ENCODE data around the gene RITA1. TPM values are rescaled to one million over a fixed set of nuclear protein-coding genes. Genes with fewer than 3 reads are reported as not detected.
A peak's percentile ranks its signal among the peaks of the same experiment; 100 is the strongest.

Gene RITA1
- total and polyA plus RNA-seq, 2 experiments from 2014 or later: 20.0 to 40.4 TPM

GRCh38 chr12:113189361-113189760, 3.8 kb downstream of the RITA1 start:
- peaks cover 4% of the 10 kb centered on the region; the same call in 1 of the 2 replicates for H3K4me1 ChIP-seq (ENCODE audit: insufficient read depth)
- no peak overlapping the region for H3K4me3 ChIP-seq
- peaks cover 20% of the 10 kb centered on the region for H4K20me1 ChIP-seq (replicated peaks; ENCODE audit: insufficient read depth)
- peaks cover 4% of the 10 kb centered on the region; the same call in 1 of the 2 replicates for H3K36me3 ChIP-seq (ENCODE audit: insufficient read depth)
- no peak for TF ChIP-seq JUNB (IDR thresholded peaks at IDR 0.05; ENCODE audit: unreplicated experiment)
- no peak for TF ChIP-seq ZNF331 (CRISPR knock-in tag; IDR thresholded peaks at IDR 0.05; ENCODE audit: low read depth)
- no peak for TF ChIP-seq ZNF114 (CRISPR knock-in tag; IDR thresholded peaks at IDR 0.05)
- no peak for TF ChIP-seq CREB1 (CRISPR knock-in tag; IDR thresholded peaks at IDR 0.05; ENCODE audit: low read depth)
- TF ChIP-seq EZH2 (IDR thresholded peaks at IDR 0.05; ENCODE audit: low read depth, unreplicated experiment): no peak
- TF ChIP-seq REST (IDR thresholded peaks at IDR 0.05; ENCODE audit: unreplicated experiment): no peak
- TF ChIP-seq CTCF (conservative IDR thresholded peaks at IDR 0.05; ENCODE audit: low read depth in 2 of 2): no peak
- TF ChIP-seq NANOG (IDR thresholded peaks at IDR 0.05; ENCODE audit: borderline replicate concordance): no peak
- TF ChIP-seq ETS1 (IDR thresholded peaks at IDR 0.05): no peak
- TF ChIP-seq EZH2phosphoT487 (IDR thresholded peaks at IDR 0.05; ENCODE audit: unreplicated experiment): no peak
- no peak for TF ChIP-seq POLR2AphosphoS5 (IDR thresholded peaks at IDR 0.05; ENCODE audit: low read depth)
- no peak for TF ChIP-seq ZNF462 (CRISPR knock-in tag; IDR thresholded peaks at IDR 0.05)
- no peak for TF ChIP-seq STAT1 (IDR thresholded peaks at IDR 0.05; ENCODE audit: unreplicated experiment)
- Mint-ChIP-seq H3K27me3 (ENCODE audit: insufficient read depth, low read depth, poor library complexity) (peaks cover 13% of the 10 kb centered on the region), H3K9me3 (no peaks in the 10 kb centered on the region), H3K4me3 (no peak overlapping the region), H3K36me3 (ENCODE audit: low read depth) (peaks cover 51% of the 10 kb centered on the region), H3K27ac (peak overlapping the region; percentile 30; the same call in 1 of the 2 replicates), H3K4me1 (peaks cover 12% of the 10 kb centered on the region)
- H3K79me2 ChIP-seq (replicated peaks; ENCODE audit: insufficient read depth): peaks cover 20% of the 10 kb centered on the region
- H3K4me2 ChIP-seq: no peak overlapping the region
- no peak overlapping the region for H2AFZ ChIP-seq
- no peaks in the 10 kb centered on the region for H3K9me2 ChIP-seq (ENCODE audit: insufficient read depth)
- peaks cover 3% of the 10 kb centered on the region; the same call in 1 of the 2 replicates for H3F3A ChIP-seq (replicated peaks; ENCODE audit: low read depth)
- DNase-seq (ENCODE audit: low spot score) (no peak), ATAC-seq (no peak)
- H3K27me3 ChIP-seq (ENCODE audit: insufficient read depth): no peaks in the 10 kb centered on the region
- H3K27ac ChIP-seq (ENCODE audit: low read depth): no peak overlapping the region
